K562 (cell line): Measurements from ENCODE around the gene CENPP. TPM values are rescaled to one million over a fixed set of nuclear protein-coding genes. Genes with fewer than 3 reads are reported as not detected.

Experiments
- ATAC-seq: fragments of 200-7000 bp; cut with Tn5 transposase; 3 replicates; pipeline ENCODE4 v1.9.1; 2020; ENCODE audit warnings: moderate library complexity
- BruUV-seq: library from RNA; stranded (reverse); fragments of 400-500 nt; replicated peaks from 2 replicates; lab custom pipeline; 2021; lab: Mats Ljungman, UMichigan
- CTCF ChIA-PET: fragments of 300-600 bp; formaldehyde crosslinking; extraction: SDS; loops from one replicate; lab custom pipeline; 2021; ENCODE audit warnings: low intra/inter-chr PET ratio; lab: Yijun Ruan, JAX
- POLR2A ChIA-PET: fragments of 300-600, 350-650 bp; sonication (Branson Sonifier 250); formaldehyde crosslinking; extraction: SDS; loops from one replicate; lab custom pipeline; 2021; ENCODE audit warnings: antibody characterized with exemption, inconsistent platforms; lab: Yijun Ruan, JAX
- DNase-seq, 4 experiments: peaks; one replicate each; pipeline versions ENCODE4 v3.0.0 to v3.0.0-alpha.2; 2011 to 2018; ENCODE audit warnings: low spot score in 3 of 4, mixed read lengths in 3 of 4; ENCODE audit errors: extremely low read depth in 1 of 4
- FAIRE-seq: peaks from 2 replicates; lab custom pipeline; 2011; peaks lifted over from hg19 to GRCh38; lab: Jason Lieb, UNC
- H2AFZ ChIP-seq: 2 replicates; pipeline ENCODE4 v1.6.0; 2011; ENCODE audit warnings: low read depth, low read length, control low read depth, inconsistent platforms
- H3K27ac ChIP-seq: fragments of 200-600 bp; 3 replicates; pipeline ENCODE4 v1.8.0; 2011; ENCODE audit warnings: low read depth, mild to moderate bottlenecking, control low read depth, inconsistent platforms, low read length, moderate library complexity, mixed read lengths; ENCODE audit errors: extremely low read depth
- H3K27me3 ChIP-seq, 2 experiments: fragments of 300-600 bp in 1 of 2; 2 replicates in 1 of 2; 3 replicates in 1 of 2; pipeline versions ENCODE4 v1.6.0 to v1.8.0; 2011; ENCODE audit warnings: inconsistent platforms in 2 of 2, low read length in 2 of 2, mild to moderate bottlenecking in 1 of 2, mixed read lengths in 1 of 2, moderate library complexity in 1 of 2; ENCODE audit not compliant: control insufficient read depth in 2 of 2, insufficient read depth in 2 of 2
- H3K36me3 ChIP-seq: fragments of 300-600 bp; 3 replicates; pipeline ENCODE4 v1.8.0; 2011; ENCODE audit warnings: mild to moderate bottlenecking, low read length, inconsistent platforms; ENCODE audit not compliant: control insufficient read depth, insufficient read depth
- H3K4me1 ChIP-seq, 2 experiments: fragments of 200-600 bp in 1 of 2; replicated peaks in 1 of 2; 2 replicates in 1 of 2; 3 replicates in 1 of 2; pipeline versions ENCODE4 v1.5.1 to v1.8.0; 2011; ENCODE audit warnings: inconsistent platforms in 2 of 2, low read length in 2 of 2, mild to moderate bottlenecking in 1 of 2, mixed read lengths in 1 of 2, moderate library complexity in 1 of 2; ENCODE audit not compliant: control insufficient read depth in 2 of 2, insufficient read depth in 2 of 2
- H3K4me2 ChIP-seq: 2 replicates; pipeline ENCODE4 v1.6.1; 2011; ENCODE audit warnings: low read length, control low read depth, inconsistent platforms, mixed read lengths; ENCODE audit not compliant: insufficient read depth
- H3K4me3 ChIP-seq: fragments of 200-600 bp; sonication (generic), shearing (Covaris generic); 2 replicates; pipeline ENCODE4 v1.5.1; 2016; ENCODE audit warnings: control low read depth, inconsistent platforms
- H3K79me2 ChIP-seq: fragments of 200-600 bp; 3 replicates; pipeline ENCODE4 v1.8.0; 2011; ENCODE audit warnings: low read length, inconsistent platforms; ENCODE audit not compliant: control insufficient read depth, insufficient read depth
- H3K9ac ChIP-seq, 2 experiments: 2 replicates each; pipeline versions ENCODE4 v1.6.0 to v1.6.1; 2011; ENCODE audit warnings: low read depth in 2 of 2, low read length in 2 of 2, control low read depth in 1 of 2, inconsistent platforms in 1 of 2, mild to moderate bottlenecking in 1 of 2, mixed read lengths in 1 of 2; ENCODE audit not compliant: insufficient read depth in 1 of 2
- H3K9me1 ChIP-seq: one replicate; pipeline ENCODE4 v1.6.0; 2011; ENCODE audit warnings: inconsistent platforms, mild to moderate bottlenecking, low read length, moderate library complexity; ENCODE audit not compliant: control insufficient read depth, insufficient read depth
- H3K9me3 ChIP-seq: replicated peaks from 2 replicates; pipeline ENCODE4 v1.5.1; 2011; ENCODE audit warnings: low read depth, low read length, inconsistent platforms; ENCODE audit not compliant: control insufficient read depth, insufficient read depth
- H4K20me1 ChIP-seq: replicated peaks from 2 replicates; pipeline ENCODE4 v1.6.1; 2011; ENCODE audit warnings: low read length, inconsistent platforms, mixed read lengths; ENCODE audit not compliant: control insufficient read depth, insufficient read depth
- CBX3 ChIP-seq, 2 experiments: IDR thresholded peaks; 1 replicate in 1 of 2; 2 replicates in 1 of 2; pipeline ENCODE4 v1.6.1; 2012; ENCODE audit warnings: inconsistent platforms in 2 of 2, low read length in 2 of 2, borderline replicate concordance in 1 of 2, control low read depth in 1 of 2
- CHD1 ChIP-seq: fragments of 200-600 bp; sonication (generic); IDR thresholded peaks from one replicate; pipeline ENCODE4 v1.6.1; 2012; ENCODE audit warnings: mild to moderate bottlenecking, moderate library complexity, low read length, inconsistent platforms
- FOXP4 ChIP-seq: sonication (generic); formaldehyde crosslinking; IDR thresholded peaks from 2 replicates; pipeline ENCODE4 v1.8.0; 2022; ENCODE audit warnings: mild to moderate bottlenecking, missing genetic modification reagents, borderline replicate concordance
- NCOA2 ChIP-seq, 2 experiments: fragments of 450-650 bp; IDR thresholded peaks; 2 replicates each; pipeline ENCODE4 v1.6.1; 2018; ENCODE audit warnings: mild to moderate bottlenecking in 2 of 2, moderate library complexity in 1 of 2; ENCODE audit not compliant: partially characterized antibody in 2 of 2
- POLR2A ChIP-seq: fragments of 450-650 bp; conservative IDR thresholded peaks from 2 replicates; pipeline ENCODE4 v1.6.1; 2016
- SRSF1 ChIP-seq: fragments of 200-400 bp; formaldehyde crosslinking; IDR thresholded peaks from 2 replicates; pipeline ENCODE4 v1.6.1; 2017; ENCODE audit warnings: mild to moderate bottlenecking, low read depth, low read length, moderate library complexity
- TSC22D4 ChIP-seq: fragments of 450-650 bp; IDR thresholded peaks from 2 replicates; pipeline ENCODE4 v1.6.1; 2016; ENCODE audit warnings: missing genetic modification characterization, missing biosample characterization, control low read depth
- UBTF ChIP-seq, 2 experiments: IDR thresholded peaks; 2 replicates each; pipeline ENCODE4 v1.6.1; 2012; ENCODE audit warnings: improper control_type of control experiment in 2 of 2, low read depth in 2 of 2, low read length in 2 of 2, borderline replicate concordance in 1 of 2
- ZBTB11 ChIP-seq, 3 experiments: fragments of 200-800 bp in 1 of 3; fragments of 250-450 bp in 1 of 3; fragments of 450-650 bp in 1 of 3; sonication (Bioruptor Pico) in 1 of 3; sonication (Bioruptor generic) in 1 of 3; formaldehyde crosslinking in 1 of 3; IDR thresholded peaks; 2 replicates each; pipeline versions ENCODE4 v1.6.1 to v1.8.0; 2016 to 2022; ENCODE audit warnings: mild to moderate bottlenecking in 2 of 3, missing genetic modification characterization in 2 of 3, missing compliant biosample characterization in 1 of 3, moderate library complexity in 1 of 3
- ZNF316 ChIP-seq: fragments of 450-650 bp; IDR thresholded peaks from 2 replicates; pipeline ENCODE4 v1.6.1; 2016
- ZNF395 ChIP-seq: fragments of 200-800 bp; sonication (Bioruptor generic); IDR thresholded peaks from 2 replicates; pipeline ENCODE4 v1.6.1; 2017; ENCODE audit warnings: missing genetic modification characterization, missing compliant biosample characterization
- WGBS: fragments of 100-300 bp; shearing (Covaris generic); methylation state at CpG from one replicate; pipeline ENCODE4 v1.1.6; 2016; ENCODE audit warnings: low coverage, mixed read lengths; ENCODE audit not compliant: insufficient coverage; ENCODE audit errors: missing lambda C conversion rate; 5-methylcytosine and 5-hydroxymethylcytosine counted together
- in situ Hi-C: fragments of 300-500 bp; cut with MboI; formaldehyde crosslinking; loops from 4 replicates; pipeline ENCODE4 v1.15.0; 2018; ENCODE audit warnings: inconsistent platforms, mixed read lengths
- intact Hi-C: fragments of 100-400 bp; cut with micrococcal nuclease; formaldehyde crosslinking; loops from 2 replicates; pipeline ENCODE4 v1.14.2; 2022
- polyA plus RNA-seq, 8 experiments: library from polyadenylated mRNA; depleted of rRNA in 4 of 8; stranded (reverse) in 5 of 8; unstranded in 3 of 8; fragments of >200 nt; fragmentation: Nextera tagmentation in 2 of 8; fragmentation: Illumina TruSeq in 1 of 8; extraction: Ambion mirVana in 2 of 8; extraction: Trizol in 1 of 8; gene quantifications; 2 replicates each; pipeline versions ENCODE4 v1.2.1 to v1.2.3, GENCODE V29; 2011 to 2014; ENCODE audit warnings: inconsistent platforms in 1 of 8, missing spikeins in 1 of 8
- total RNA-seq, 7 experiments: library from RNA; depleted of rRNA in 6 of 7; stranded (reverse); fragments of >200 nt in 6 of 7; fragmentation: Illumina TruSeq in 2 of 7; extraction: Trizol in 2 of 7; gene quantifications; 2 replicates each; pipeline versions ENCODE4 v1.2.1 to v1.2.3, GENCODE V29; 2011 to 2021; ENCODE audit warnings: low replicate concordance in 1 of 7

The CENPP gene
- total and polyA plus RNA-seq, 9 of the 15 experiments (the other 6 are each of a cell fraction or from before 2014, with no cell fraction given), result 8.0 to 28.5 (median 17.9) TPM

- Histone ChIP-seq H3K27me3 (no peaks in the 10 kb centered on the region), H3K4me1 (no peaks in the 10 kb centered on the region; a peak in 2 of 5 replicates), H3K9me3 (no peaks in the 10 kb centered on the region; the same call in 1 of the 2 replicates), H3K36me3 (no peaks in the 10 kb centered on the region), H2AFZ (no peak overlapping the region), H3K9me1 (no peaks in the 10 kb centered on the region), H3K4me3 (no peak overlapping the region), H3K9ac (no peak overlapping the region), H3K79me2 (no peaks in the 10 kb centered on the region), H4K20me1 (no peaks in the 10 kb centered on the region), H3K4me2 (no peak overlapping the region), H3K27ac (no peak overlapping the region)
- no peak for DNase-seq
- ChIA-PET CTCF (no interaction called here), POLR2A (no interaction called here)
- BruUV-seq, result no TSS peak
- WGBS, result 68% methylated on average over 7 of the region's 7 CpGs
- peak; percentile 49 for FAIRE-seq
- no peak for ATAC-seq
- intact Hi-C loops, result no loop called here
- in situ Hi-C loops, result no loop called here
- TF ChIP-seq FOXP4 (CRISPR knock-in tag) (no peak), NCOA2 (IDR thresholded peaks at IDR 0.05; ENCODE audit: partially characterized antibody in 2 of 2) (no peak), CBX3 (IDR thresholded peaks at IDR 0.05; ENCODE audit: borderline replicate concordance in 1 of 2, low read length in 2 of 2) (no peak), CHD1 (no peak), SRSF1 (no peak), TSC22D4 (no peak), ZBTB11 (CRISPR knock-in tag; IDR thresholded peaks at IDR 0.05) (no peak), ZNF316 (no peak), POLR2A (no peak), UBTF (IDR thresholded peaks at IDR 0.05; ENCODE audit: borderline replicate concordance in 1 of 2, low read depth in 2 of 2, low read length in 2 of 2) (no peak), ZNF395 (no peak)
Measured at GRCh38 chr9:92378865-92379560, 53.3 kb downstream of the CENPP start.
